HFFc6 (cell line): ENCODE measurements around the gene TGFA. TPM values are rescaled to one million over a fixed set of nuclear protein-coding genes. Genes with fewer than 3 reads are reported as not detected.

Source experiments
- DNase-seq: peaks from one replicate; pipeline ENCODE4 v3.0.0-alpha.2; 2018
- H3K27ac Mint-ChIP-seq: 2 replicates; pipeline ENCODE4 v1.8.0; 2020; ENCODE audit warnings: mild to moderate bottlenecking, mixed read lengths
- H3K27me3 Mint-ChIP-seq: 2 replicates; pipeline ENCODE4 v1.8.0; 2021; ENCODE audit warnings: mild to moderate bottlenecking, moderate library complexity, mixed read lengths; ENCODE audit not compliant: insufficient read depth
- H3K36me3 Mint-ChIP-seq: 2 replicates; pipeline ENCODE4 v1.8.0; 2021; ENCODE audit warnings: low read depth, mixed read lengths
- H3K4me1 Mint-ChIP-seq: 2 replicates; pipeline ENCODE4 v1.8.0; 2020; ENCODE audit warnings: low read depth, mixed read lengths
- H3K4me3 Mint-ChIP-seq: 2 replicates; pipeline ENCODE4 v1.8.0; 2020; ENCODE audit warnings: mild to moderate bottlenecking, moderate library complexity, mixed read lengths
- H3K9me3 Mint-ChIP-seq: 2 replicates; pipeline ENCODE4 v1.8.0; 2020; ENCODE audit warnings: mild to moderate bottlenecking, mixed read lengths
- total RNA-seq, 6 experiments: library from RNA; stranded (reverse); fragmentation: NEBNext Ultra II Directional; extraction: Animal tissue kit (Norgen Biotek cat#: 25700); gene quantifications; 2 replicates in 1 of 6; 3 replicates in 5 of 6; pipeline ENCODE4 v1.2.3, GENCODE V29; 2021
- TF ChIP-seq, protein P1 (sequence below): fragments of 200-600 bp; sonication (generic); IDR thresholded peaks from 2 replicates; pipeline ENCODE4 v1.5.0; 2021; ENCODE audit warnings: antibody characterized with exemption, mild to moderate bottlenecking

Gene TGFA
- total RNA-seq, 6 experiments from 2014 or later = 0.05 to 0.38 (median 0.26) TPM; not detected in 3

DNA sequence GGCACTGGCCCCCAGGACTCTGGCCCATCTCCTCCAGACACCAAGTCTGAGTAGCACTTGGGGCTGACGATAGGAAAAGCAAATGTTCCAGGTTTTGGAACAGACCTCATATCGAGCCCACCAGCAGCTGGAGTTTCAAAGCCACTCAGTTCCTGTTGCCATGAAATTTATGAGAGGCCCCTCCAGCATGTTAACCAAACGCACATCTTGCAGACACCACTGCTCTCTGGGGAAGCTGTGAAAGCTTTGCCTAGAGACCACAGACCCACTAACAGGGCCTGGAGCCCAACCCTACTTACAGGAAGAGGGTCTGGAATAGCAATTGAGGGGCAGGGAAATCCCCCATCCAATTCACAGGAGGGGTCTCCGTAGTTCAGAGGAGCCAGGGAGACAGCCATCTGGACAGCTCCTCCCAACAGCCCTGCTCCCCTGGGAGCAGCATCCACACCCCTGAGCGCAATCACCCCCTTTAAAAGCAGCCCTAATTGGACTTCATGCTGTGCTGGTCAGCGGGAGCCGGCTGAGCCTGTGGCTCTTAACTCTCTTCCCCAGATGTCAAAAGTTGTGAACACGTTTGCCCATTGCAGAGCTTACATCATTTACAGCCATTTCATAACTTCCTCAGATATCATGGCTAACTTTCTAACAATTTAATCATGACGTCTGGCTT lies 81.3 kb downstream of the TGFA start:
- Mint-ChIP-seq H3K36me3 (no peaks in the 10 kb centered on the region), H3K4me1 (no peaks in the 10 kb centered on the region), H3K27me3 (peaks cover 33% of the 10 kb centered on the region), H3K27ac (no peak overlapping the region), H3K4me3 (no peak overlapping the region), H3K9me3 (no peaks in the 10 kb centered on the region)
- TF ChIP-seq, protein P1, sequence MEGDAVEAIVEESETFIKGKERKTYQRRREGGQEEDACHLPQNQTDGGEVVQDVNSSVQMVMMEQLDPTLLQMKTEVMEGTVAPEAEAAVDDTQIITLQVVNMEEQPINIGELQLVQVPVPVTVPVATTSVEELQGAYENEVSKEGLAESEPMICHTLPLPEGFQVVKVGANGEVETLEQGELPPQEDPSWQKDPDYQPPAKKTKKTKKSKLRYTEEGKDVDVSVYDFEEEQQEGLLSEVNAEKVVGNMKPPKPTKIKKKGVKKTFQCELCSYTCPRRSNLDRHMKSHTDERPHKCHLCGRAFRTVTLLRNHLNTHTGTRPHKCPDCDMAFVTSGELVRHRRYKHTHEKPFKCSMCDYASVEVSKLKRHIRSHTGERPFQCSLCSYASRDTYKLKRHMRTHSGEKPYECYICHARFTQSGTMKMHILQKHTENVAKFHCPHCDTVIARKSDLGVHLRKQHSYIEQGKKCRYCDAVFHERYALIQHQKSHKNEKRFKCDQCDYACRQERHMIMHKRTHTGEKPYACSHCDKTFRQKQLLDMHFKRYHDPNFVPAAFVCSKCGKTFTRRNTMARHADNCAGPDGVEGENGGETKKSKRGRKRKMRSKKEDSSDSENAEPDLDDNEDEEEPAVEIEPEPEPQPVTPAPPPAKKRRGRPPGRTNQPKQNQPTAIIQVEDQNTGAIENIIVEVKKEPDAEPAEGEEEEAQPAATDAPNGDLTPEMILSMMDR = no peak
- DNase-seq = no peak

DNA sequence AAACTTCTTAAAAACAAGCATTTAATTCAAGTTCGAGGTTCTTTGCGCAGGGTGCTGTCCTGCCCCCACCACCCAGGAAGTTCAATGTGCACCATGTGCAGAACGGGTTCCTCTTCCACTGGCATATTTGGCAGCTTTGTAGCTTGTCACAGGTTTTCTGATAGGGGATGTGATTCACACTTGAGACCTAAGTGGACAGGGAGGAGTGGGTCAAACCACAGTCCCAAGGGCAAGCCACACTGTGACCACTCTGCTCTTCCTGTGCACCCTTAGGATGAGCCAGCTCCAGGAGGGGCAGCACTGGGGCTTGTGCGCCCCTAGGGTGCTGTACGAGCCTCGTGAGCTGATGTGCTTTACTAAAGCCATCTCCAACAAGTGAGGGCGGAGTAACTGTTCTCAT lies 82.5 kb downstream of the TGFA start:
- H3K4me1 Mint-ChIP-seq = no peaks in the 10 kb centered on the region
- no peak for DNase-seq
- TF ChIP-seq, protein P1 = no peak
- peaks cover 27% of the 10 kb centered on the region for H3K27me3 Mint-ChIP-seq
- no peak overlapping the region for H3K27ac Mint-ChIP-seq
- H3K9me3 Mint-ChIP-seq = no peaks in the 10 kb centered on the region
- H3K36me3 Mint-ChIP-seq = no peaks in the 10 kb centered on the region
- no peak overlapping the region for H3K4me3 Mint-ChIP-seq

GRCh38 chr2:70469961-70470360 lies 83.7 kb downstream of the TGFA start:
- Mint-ChIP-seq H3K27ac (no peak overlapping the region), H3K36me3 (no peaks in the 10 kb centered on the region), H3K4me1 (no peaks in the 10 kb centered on the region), H3K4me3 (no peak overlapping the region), H3K9me3 (no peaks in the 10 kb centered on the region), H3K27me3 (peaks cover 23% of the 10 kb centered on the region)
- no peak for DNase-seq
- TF ChIP-seq, protein P1 = no peak

GRCh38 chr2:70469435-70469834 lies 84.2 kb downstream of the TGFA start:
- H3K9me3 Mint-ChIP-seq = no peaks in the 10 kb centered on the region
- TF ChIP-seq, protein P1 = no peak; the same call in 1 of the 2 replicates
- H3K4me3 Mint-ChIP-seq = no peak overlapping the region
- peaks cover 21% of the 10 kb centered on the region for H3K27me3 Mint-ChIP-seq
- no peak for DNase-seq
- H3K36me3 Mint-ChIP-seq = no peaks in the 10 kb centered on the region
- no peaks in the 10 kb centered on the region for H3K4me1 Mint-ChIP-seq
- H3K27ac Mint-ChIP-seq = no peak overlapping the region

- Mint-ChIP-seq H3K27ac (no peak overlapping the region), H3K4me1 (no peaks in the 10 kb centered on the region), H3K36me3 (no peaks in the 10 kb centered on the region), H3K4me3 (no peak overlapping the region), H3K27me3 (peaks cover 18% of the 10 kb centered on the region), H3K9me3 (no peaks in the 10 kb centered on the region)
- TF ChIP-seq, protein P1 = no peak
- DNase-seq = no peak
Observed at GRCh38 chr2:70468878-70469277, 84.7 kb downstream of the TGFA start.
